K562 (cell line): ENCODE data around the gene MINDY3. TPM values are rescaled to one million over a fixed set of nuclear protein-coding genes. Genes with fewer than 3 reads are reported as not detected.

Experiments used
- ATAC-seq: fragments of 200-7000 bp; cut with Tn5 transposase; 3 replicates; pipeline ENCODE4 v1.9.1; 2020; ENCODE audit warnings: moderate library complexity
- Bru-seq: library from RNA; stranded (reverse); fragments of 400-500 nt; gene quantifications from one replicate; lab custom pipeline; 2021; lab: Mats Ljungman, UMichigan
- BruChase-seq, 2 experiments: library from RNA; stranded (reverse); fragments of 400-500 nt; gene quantifications; one replicate each; lab custom pipeline; 2021; lab: Mats Ljungman, UMichigan
- BruUV-seq: library from RNA; stranded (reverse); fragments of 400-500 nt; replicated peaks from 2 replicates; lab custom pipeline; 2021; lab: Mats Ljungman, UMichigan
- CTCF ChIA-PET: fragments of 300-600 bp; formaldehyde crosslinking; extraction: SDS; loops from one replicate; lab custom pipeline; 2021; ENCODE audit warnings: low intra/inter-chr PET ratio; lab: Yijun Ruan, JAX
- POLR2A ChIA-PET: fragments of 300-600, 350-650 bp; sonication (Branson Sonifier 250); formaldehyde crosslinking; extraction: SDS; loops from one replicate; lab custom pipeline; 2021; ENCODE audit warnings: antibody characterized with exemption, inconsistent platforms; lab: Yijun Ruan, JAX
- DNase-seq, 4 experiments: peaks; one replicate each; pipeline versions ENCODE4 v3.0.0 to v3.0.0-alpha.2; 2011 to 2018; ENCODE audit warnings: low spot score in 3 of 4, mixed read lengths in 3 of 4; ENCODE audit errors: extremely low read depth in 1 of 4
- FAIRE-seq: peaks from 2 replicates; lab custom pipeline; 2011; peaks lifted over from hg19 to GRCh38; lab: Jason Lieb, UNC
- H2AFZ ChIP-seq: 2 replicates; pipeline ENCODE4 v1.6.0; 2011; ENCODE audit warnings: low read depth, low read length, control low read depth, inconsistent platforms
- H3K27ac ChIP-seq: fragments of 200-600 bp; 3 replicates; pipeline ENCODE4 v1.8.0; 2011; ENCODE audit warnings: low read depth, mild to moderate bottlenecking, control low read depth, inconsistent platforms, low read length, moderate library complexity, mixed read lengths; ENCODE audit errors: extremely low read depth
- H3K27me3 ChIP-seq, 2 experiments: fragments of 300-600 bp in 1 of 2; 2 replicates in 1 of 2; 3 replicates in 1 of 2; pipeline versions ENCODE4 v1.6.0 to v1.8.0; 2011; ENCODE audit warnings: inconsistent platforms in 2 of 2, low read length in 2 of 2, mild to moderate bottlenecking in 1 of 2, mixed read lengths in 1 of 2, moderate library complexity in 1 of 2; ENCODE audit not compliant: control insufficient read depth in 2 of 2, insufficient read depth in 2 of 2
- H3K36me3 ChIP-seq: fragments of 300-600 bp; 3 replicates; pipeline ENCODE4 v1.8.0; 2011; ENCODE audit warnings: mild to moderate bottlenecking, low read length, inconsistent platforms; ENCODE audit not compliant: control insufficient read depth, insufficient read depth
- H3K4me1 ChIP-seq, 2 experiments: fragments of 200-600 bp in 1 of 2; replicated peaks in 1 of 2; 2 replicates in 1 of 2; 3 replicates in 1 of 2; pipeline versions ENCODE4 v1.5.1 to v1.8.0; 2011; ENCODE audit warnings: inconsistent platforms in 2 of 2, low read length in 2 of 2, mild to moderate bottlenecking in 1 of 2, mixed read lengths in 1 of 2, moderate library complexity in 1 of 2; ENCODE audit not compliant: control insufficient read depth in 2 of 2, insufficient read depth in 2 of 2
- H3K4me2 ChIP-seq: 2 replicates; pipeline ENCODE4 v1.6.1; 2011; ENCODE audit warnings: low read length, control low read depth, inconsistent platforms, mixed read lengths; ENCODE audit not compliant: insufficient read depth
- H3K4me3 ChIP-seq: fragments of 200-600 bp; sonication (generic), shearing (Covaris generic); 2 replicates; pipeline ENCODE4 v1.5.1; 2016; ENCODE audit warnings: control low read depth, inconsistent platforms
- H3K79me2 ChIP-seq: fragments of 200-600 bp; 3 replicates; pipeline ENCODE4 v1.8.0; 2011; ENCODE audit warnings: low read length, inconsistent platforms; ENCODE audit not compliant: control insufficient read depth, insufficient read depth
- H3K9ac ChIP-seq, 2 experiments: 2 replicates each; pipeline versions ENCODE4 v1.6.0 to v1.6.1; 2011; ENCODE audit warnings: low read depth in 2 of 2, low read length in 2 of 2, control low read depth in 1 of 2, inconsistent platforms in 1 of 2, mild to moderate bottlenecking in 1 of 2, mixed read lengths in 1 of 2; ENCODE audit not compliant: insufficient read depth in 1 of 2
- H3K9me1 ChIP-seq: one replicate; pipeline ENCODE4 v1.6.0; 2011; ENCODE audit warnings: inconsistent platforms, mild to moderate bottlenecking, low read length, moderate library complexity; ENCODE audit not compliant: control insufficient read depth, insufficient read depth
- H3K9me3 ChIP-seq: replicated peaks from 2 replicates; pipeline ENCODE4 v1.5.1; 2011; ENCODE audit warnings: low read depth, low read length, inconsistent platforms; ENCODE audit not compliant: control insufficient read depth, insufficient read depth
- H4K20me1 ChIP-seq: replicated peaks from 2 replicates; pipeline ENCODE4 v1.6.1; 2011; ENCODE audit warnings: low read length, inconsistent platforms, mixed read lengths; ENCODE audit not compliant: control insufficient read depth, insufficient read depth
- C11orf30 ChIP-seq: fragments of 450-650 bp; IDR thresholded peaks from 2 replicates; pipeline ENCODE4 v1.6.1; 2016; ENCODE audit warnings: low read depth, mild to moderate bottlenecking
- NFXL1 ChIP-seq: fragments of 450-650 bp; formaldehyde crosslinking; IDR thresholded peaks from 2 replicates; pipeline ENCODE4 v1.4.0; 2021; ENCODE audit warnings: mild to moderate bottlenecking
- PRPF4 ChIP-seq: fragments of 200-400 bp; formaldehyde crosslinking; IDR thresholded peaks from one replicate; pipeline ENCODE4 v1.6.1; 2017; ENCODE audit warnings: low read length, low read depth, mild to moderate bottlenecking; ENCODE audit not compliant: insufficient read depth, poor library complexity, severe bottlenecking
- RB1 ChIP-seq: fragments of 450-650 bp; IDR thresholded peaks from 2 replicates; pipeline ENCODE4 v1.6.1; 2017; ENCODE audit warnings: low read depth, mild to moderate bottlenecking
- RBBP5 ChIP-seq: fragments of 200-600 bp; sonication (generic); IDR thresholded peaks from 2 replicates; pipeline ENCODE4 v1.6.1; 2012; ENCODE audit warnings: borderline replicate concordance, mild to moderate bottlenecking, low read length, control low read depth, inconsistent platforms; ENCODE audit not compliant: insufficient read depth, poor library complexity, severe bottlenecking
- RBFOX2 ChIP-seq: fragments of 200-400 bp; formaldehyde crosslinking; IDR thresholded peaks from 2 replicates; pipeline ENCODE4 v1.6.1; 2017; ENCODE audit warnings: low read depth, mild to moderate bottlenecking, low read length, moderate library complexity
- SP1 ChIP-seq: sonication (generic); formaldehyde crosslinking; IDR thresholded peaks from 2 replicates; pipeline ENCODE4 v1.8.1; 2022; ENCODE audit warnings: mild to moderate bottlenecking, missing genetic modification reagents
- TAF7 ChIP-seq: fragments of 450-650 bp; IDR thresholded peaks from 2 replicates; pipeline ENCODE4 v1.6.1; 2016; ENCODE audit warnings: missing genetic modification characterization, missing compliant biosample characterization
- TAF9B ChIP-seq: fragments of 450-650 bp; IDR thresholded peaks from 2 replicates; pipeline ENCODE4 v1.6.1; 2018; ENCODE audit warnings: mild to moderate bottlenecking; ENCODE audit not compliant: partially characterized antibody
- ZBTB7A ChIP-seq: IDR thresholded peaks from 2 replicates; pipeline ENCODE4 v1.6.1; 2011; ENCODE audit warnings: low read depth, mild to moderate bottlenecking, low read length, moderate library complexity, borderline replicate concordance; ENCODE audit not compliant: control insufficient read depth
- WGBS: fragments of 100-300 bp; shearing (Covaris generic); methylation state at CpG from one replicate; pipeline ENCODE4 v1.1.6; 2016; ENCODE audit warnings: low coverage, mixed read lengths; ENCODE audit not compliant: insufficient coverage; ENCODE audit errors: missing lambda C conversion rate; 5-methylcytosine and 5-hydroxymethylcytosine counted together
- in situ Hi-C: fragments of 300-500 bp; cut with MboI; formaldehyde crosslinking; loops from 4 replicates; pipeline ENCODE4 v1.15.0; 2018; ENCODE audit warnings: inconsistent platforms, mixed read lengths
- intact Hi-C: fragments of 100-400 bp; cut with micrococcal nuclease; formaldehyde crosslinking; loops from 2 replicates; pipeline ENCODE4 v1.14.2; 2022
- long read RNA-seq, 3 experiments: library from polyadenylated mRNA in 2 of 3; library from RNA in 1 of 3; unstranded in 2 of 3; stranded (forward) in 1 of 3; transcript quantifications; one replicate each; pipeline ENCODE4 v2.0.0, GENCODE V29; 2019 to 2022
- polyA minus RNA-seq, 3 experiments: library from RNA; depleted of rRNA, polyadenylated mRNA; stranded (reverse); fragments of >200 nt; gene quantifications; 2 replicates each; pipeline ENCODE4 v1.2.3, GENCODE V29; 2011
- polyA plus RNA-seq, 8 experiments: library from polyadenylated mRNA; depleted of rRNA in 4 of 8; stranded (reverse) in 5 of 8; unstranded in 3 of 8; fragments of >200 nt; fragmentation: Nextera tagmentation in 2 of 8; fragmentation: Illumina TruSeq in 1 of 8; extraction: Ambion mirVana in 2 of 8; extraction: Trizol in 1 of 8; gene quantifications; 2 replicates each; pipeline versions ENCODE4 v1.2.1 to v1.2.3, GENCODE V29; 2011 to 2014; ENCODE audit warnings: inconsistent platforms in 1 of 8, missing spikeins in 1 of 8
- total RNA-seq, 7 experiments: library from RNA; depleted of rRNA in 6 of 7; stranded (reverse); fragments of >200 nt in 6 of 7; fragmentation: Illumina TruSeq in 2 of 7; extraction: Trizol in 2 of 7; gene quantifications; 2 replicates each; pipeline versions ENCODE4 v1.2.1 to v1.2.3, GENCODE V29; 2011 to 2021; ENCODE audit warnings: low replicate concordance in 1 of 7
- TF ChIP-seq, protein P1 (sequence below): sonication (generic); formaldehyde crosslinking; IDR thresholded peaks from 2 replicates; pipeline ENCODE4 v1.8.0; 2023; ENCODE audit warnings: mild to moderate bottlenecking, missing genetic modification reagents

The MINDY3 gene
- 13.0 and 53.9 TPM in 2 replicates for total RNA-seq (2011; cell fraction: chromatin; rRNA removed; ENCODE audit: low replicate concordance)
- 7.5 and 9.9 TPM in 2 replicates for total RNA-seq (2011; cell fraction: nucleolus; rRNA removed)
- total RNA-seq (2011; cell fraction: nucleoplasm; rRNA removed) = 25.6 and 40.0 TPM in 2 replicates
- total RNA-seq (2014; rRNA removed) (11.7 and 14.0 TPM in 2 replicates), total RNA-seq (2014; rRNA removed; fragmentation: Illumina TruSeq; extraction: Trizol) (29.1 and 33.9 TPM in 2 replicates), total RNA-seq (2015; rRNA removed; fragmentation: Illumina TruSeq; extraction: Trizol) (28.8 and 29.5 TPM in 2 replicates), total RNA-seq (2021) (22.0 and 23.0 TPM in 2 replicates), polyA plus RNA-seq (2011; rRNA removed) (17.1 and 18.3 TPM in 2 replicates), polyA plus RNA-seq (2014; fragmentation: Illumina TruSeq; extraction: Trizol) (21.3 and 23.6 TPM in 2 replicates), polyA plus RNA-seq (2014; fragmentation: Nextera tagmentation; extraction: Ambion mirVana) (10 to 100 TPM; 34.2 to 35.9 TPM), polyA plus RNA-seq (2014; rRNA removed) (14.7 and 19.2 TPM in 2 replicates), polyA minus RNA-seq (2011; rRNA and poly(A)+ RNA removed) (24.1 and 28.4 TPM in 2 replicates), Bru-seq, nascent RNA (percentile 90 among the genes with signal in this experiment), BruChase-seq, experiment 1, labeled RNA remaining after a 2-hour chase (percentile 90 among the genes with signal in this experiment), BruChase-seq, experiment 2, labeled RNA remaining after a 6-hour chase (percentile 91 among the genes with signal in this experiment)
- 2.9 and 6.9 TPM in 2 replicates for polyA plus RNA-seq (2011; cell fraction: cytosol; rRNA removed)
- 17.9 and 29.3 TPM in 2 replicates for polyA plus RNA-seq (2011; cell fraction: nucleus; rRNA removed)
- polyA plus RNA-seq (2012) = 16.7 and 29.5 TPM in 2 replicates
- polyA minus RNA-seq (2011; cell fraction: cytosol; rRNA and poly(A)+ RNA removed) = 9.4 and 10.1 TPM in 2 replicates
- 29.1 and 59.8 TPM in 2 replicates for polyA minus RNA-seq (2011; cell fraction: nucleus; rRNA and poly(A)+ RNA removed)
- long read RNA-seq, experiment 1, transcript MINDY3-206 (14 exons, 2,307 nt) = minor isoform, 7 of 78 reads
- long read RNA-seq, experiment 1, transcript MINDY3-201 (15 exons, 2,381 nt) = major isoform, 34 of 78 reads
- long read RNA-seq, experiment 1, partial matches to known transcripts = 1 of 78 reads
- long read RNA-seq, experiment 1, other reads (novel, unspliced or antisense) = 35 of 78 reads
- long read RNA-seq, experiment 2, transcript MINDY3-201 (15 exons, 2,381 nt) = major isoform, 8 of 22 reads
- long read RNA-seq, experiment 2, partial matches to known transcripts = 2 of 22 reads
- long read RNA-seq, experiment 2, other reads (novel, unspliced or antisense) = 10 of 22 reads
- long read RNA-seq, experiment 3, transcript MINDY3-201 (15 exons, 2,381 nt) = major isoform, 15 of 26 reads
- long read RNA-seq, experiment 3, partial matches to known transcripts = 5 of 26 reads
- long read RNA-seq, experiment 3, other reads (novel, unspliced or antisense) = 4 of 26 reads

DNA sequence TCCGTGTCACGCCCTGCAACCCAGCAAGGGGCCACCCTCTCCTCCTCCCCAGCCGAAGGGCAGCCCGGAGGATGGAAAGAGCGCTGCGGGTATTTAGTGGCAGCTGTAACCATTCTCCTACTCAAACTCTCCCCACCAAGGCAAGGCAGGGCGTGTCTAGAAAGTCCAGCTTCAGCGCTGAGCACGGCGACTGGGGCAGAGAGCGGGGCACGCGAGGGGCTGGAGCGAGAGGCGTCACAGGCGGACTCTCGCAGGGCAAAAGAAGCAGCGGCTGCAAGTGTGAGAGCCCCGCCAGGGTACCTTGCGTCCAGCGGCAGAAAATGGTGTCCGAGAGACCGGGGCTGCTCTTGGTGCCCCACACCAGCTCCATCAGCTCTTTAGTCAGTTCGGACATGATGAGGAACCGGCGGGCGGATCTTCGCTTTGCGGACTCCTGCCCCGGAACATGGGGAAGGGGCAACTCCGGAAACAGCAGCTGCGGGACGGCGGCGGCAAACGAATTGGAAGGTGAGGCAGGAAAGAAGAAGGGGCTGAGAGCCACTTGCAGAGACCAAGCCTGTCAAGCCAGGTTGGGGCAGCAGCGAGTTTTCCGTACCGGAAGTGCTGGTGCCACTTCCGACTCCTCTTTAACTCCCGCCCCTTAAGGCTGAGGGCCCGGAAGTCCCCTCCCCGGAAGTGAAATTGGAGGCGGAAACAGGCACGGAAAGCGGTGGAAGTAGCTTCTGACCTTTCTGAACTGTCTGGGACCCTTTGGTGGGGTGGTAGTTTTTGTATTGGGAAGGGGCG is at the start of gene MINDY3:
Gene MINDY3 (minus strand): TSS at position 602 of the 786 bp plus-strand sequence. CDS start 208 bp downstream, at position 394.
- Histone ChIP-seq H3K79me2 (peaks cover 54% of the 10 kb centered on the region), H3K4me1 (peaks cover 6 to 14% of the 10 kb centered on the region in 2 experiments; a peak in 4 of 5 replicates), H3K4me2 (peak within 1 kb of the TSS; percentile 91), H3K9me3 (no peaks in the 10 kb centered on the region), H3K4me3 (peak within 1 kb of the TSS; percentile 95), H3K9ac (peak within 1 kb of the TSS; percentile 76 to 91), H4K20me1 (no peaks in the 10 kb centered on the region), H3K9me1 (no peaks in the 10 kb centered on the region), H3K27ac (peak within 1 kb of the TSS; percentile 71), H2AFZ (peak within 1 kb of the TSS; percentile 92), H3K27me3 (no peaks in the 10 kb centered on the region; a peak in 1 of 5 replicates), H3K36me3 (no peaks in the 10 kb centered on the region)
- FAIRE-seq (peak; percentile 96), DNase-seq (peak; percentile 80 to 93 (median 84)), ATAC-seq (peak; percentile 85)
- under 1% methylated on average over 43 of the region's 47 CpGs for WGBS
- ChIA-PET CTCF (no interaction called here), POLR2A (no interaction called here)
- no TSS peak for BruUV-seq
- intact Hi-C loops = loop anchor here (5.0 kb wide), 1 partner anchor 53 kb away; no protein-coding TSS in a partner anchor
- in situ Hi-C loops = no loop called here
- TF ChIP-seq C11orf30 (peak; percentile 53; the same call in 1 of the 2 replicates), NFXL1 (CRISPR knock-in tag) (no peak), RB1 (0 out of 2 replicates have a peak, but pooled peaks have one; percentile 16), TAF7 (no peak; the same call in 1 of the 2 replicates), ZBTB7A (peak; percentile 70), PRPF4 (no peak), SP1 (CRISPR knock-in tag) (peak; percentile 49; the same call in 1 of the 2 replicates), TAF9B (peak; percentile 47), RBBP5 (peak; percentile 95), RBFOX2 (peak; percentile 72)
- TF ChIP-seq, protein P1, sequence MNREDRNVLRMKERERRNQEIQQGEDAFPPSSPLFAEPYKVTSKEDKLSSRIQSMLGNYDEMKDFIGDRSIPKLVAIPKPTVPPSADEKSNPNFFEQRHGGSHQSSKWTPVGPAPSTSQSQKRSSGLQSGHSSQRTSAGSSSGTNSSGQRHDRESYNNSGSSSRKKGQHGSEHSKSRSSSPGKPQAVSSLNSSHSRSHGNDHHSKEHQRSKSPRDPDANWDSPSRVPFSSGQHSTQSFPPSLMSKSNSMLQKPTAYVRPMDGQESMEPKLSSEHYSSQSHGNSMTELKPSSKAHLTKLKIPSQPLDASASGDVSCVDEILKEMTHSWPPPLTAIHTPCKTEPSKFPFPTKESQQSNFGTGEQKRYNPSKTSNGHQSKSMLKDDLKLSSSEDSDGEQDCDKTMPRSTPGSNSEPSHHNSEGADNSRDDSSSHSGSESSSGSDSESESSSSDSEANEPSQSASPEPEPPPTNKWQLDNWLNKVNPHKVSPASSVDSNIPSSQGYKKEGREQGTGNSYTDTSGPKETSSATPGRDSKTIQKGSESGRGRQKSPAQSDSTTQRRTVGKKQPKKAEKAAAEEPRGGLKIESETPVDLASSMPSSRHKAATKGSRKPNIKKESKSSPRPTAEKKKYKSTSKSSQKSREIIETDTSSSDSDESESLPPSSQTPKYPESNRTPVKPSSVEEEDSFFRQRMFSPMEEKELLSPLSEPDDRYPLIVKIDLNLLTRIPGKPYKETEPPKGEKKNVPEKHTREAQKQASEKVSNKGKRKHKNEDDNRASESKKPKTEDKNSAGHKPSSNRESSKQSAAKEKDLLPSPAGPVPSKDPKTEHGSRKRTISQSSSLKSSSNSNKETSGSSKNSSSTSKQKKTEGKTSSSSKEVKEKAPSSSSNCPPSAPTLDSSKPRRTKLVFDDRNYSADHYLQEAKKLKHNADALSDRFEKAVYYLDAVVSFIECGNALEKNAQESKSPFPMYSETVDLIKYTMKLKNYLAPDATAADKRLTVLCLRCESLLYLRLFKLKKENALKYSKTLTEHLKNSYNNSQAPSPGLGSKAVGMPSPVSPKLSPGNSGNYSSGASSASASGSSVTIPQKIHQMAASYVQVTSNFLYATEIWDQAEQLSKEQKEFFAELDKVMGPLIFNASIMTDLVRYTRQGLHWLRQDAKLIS = 0 out of 2 replicates have a peak, but pooled peaks have one; percentile 26
